GM18907 (cell line): Measurements from ENCODE around the gene ISM1.

Source experiments
- ATAC-seq: cut with Tn5 transposase; IDR thresholded peaks from one replicate; pipeline ENCODE4 v1.9.1; 2021; ENCODE audit warnings: mild to moderate bottlenecking, moderate library complexity; ENCODE audit not compliant: unreplicated experiment

ISM1 gene

DNA sequence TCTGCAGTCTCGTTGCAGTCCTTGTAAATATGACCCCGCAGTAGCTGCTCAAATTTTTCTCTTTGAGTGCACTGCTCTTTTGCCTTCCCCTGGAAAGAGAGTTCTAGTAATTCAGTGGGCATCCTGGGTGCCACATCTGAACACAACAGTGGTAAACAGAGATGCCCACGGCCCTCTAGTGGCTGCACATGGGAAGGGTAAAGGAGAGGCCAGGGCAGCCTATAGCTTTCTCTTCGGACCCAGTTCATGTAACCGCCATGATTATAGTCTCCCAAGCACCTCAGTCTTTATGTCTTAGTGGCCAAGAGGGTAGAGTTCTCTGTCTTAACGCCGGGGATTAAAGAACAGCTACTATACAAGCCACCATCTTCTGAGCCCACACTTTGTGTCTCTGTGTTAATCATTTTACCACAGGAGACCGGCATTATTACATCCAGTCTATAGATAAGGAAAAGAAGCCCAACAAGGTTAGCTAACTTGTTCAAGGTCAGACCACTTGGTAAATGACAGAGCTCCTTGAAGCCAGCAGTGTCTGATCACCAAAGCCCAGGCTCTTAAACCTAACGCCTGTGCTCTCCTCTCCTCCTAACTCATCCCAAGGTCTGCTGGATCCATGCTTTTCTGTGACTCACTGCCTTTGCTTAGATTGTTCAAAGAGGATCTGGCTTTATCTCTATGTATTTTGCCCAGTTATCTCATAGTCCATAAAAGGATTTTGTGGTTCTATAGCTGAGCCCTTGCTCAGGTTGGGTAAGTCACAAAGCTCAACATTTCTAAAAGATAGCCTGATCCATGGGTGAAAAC, 81.8 kb downstream of the ISM1 start:
- ATAC-seq = peak; percentile 89

DNA sequence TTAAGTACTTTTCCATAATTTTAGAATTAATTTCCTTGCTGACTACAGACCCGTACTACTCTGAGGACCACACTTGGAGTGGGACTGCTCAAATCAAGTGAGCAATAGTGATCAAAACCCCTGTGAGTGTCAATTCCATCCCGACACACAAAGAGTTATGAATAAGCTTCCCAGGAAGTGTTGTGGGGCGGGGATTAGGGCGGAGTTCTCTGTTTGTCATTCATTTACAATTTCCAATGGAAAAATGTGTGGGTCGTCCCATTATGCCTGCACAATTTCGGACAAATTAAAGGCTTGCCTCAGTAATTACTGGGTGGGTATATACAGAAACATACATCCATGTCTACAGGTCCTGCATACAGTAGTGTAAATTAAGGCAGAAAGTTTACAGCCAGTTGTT, 84.2 kb downstream of the ISM1 start:
- ATAC-seq = no peak

DNA sequence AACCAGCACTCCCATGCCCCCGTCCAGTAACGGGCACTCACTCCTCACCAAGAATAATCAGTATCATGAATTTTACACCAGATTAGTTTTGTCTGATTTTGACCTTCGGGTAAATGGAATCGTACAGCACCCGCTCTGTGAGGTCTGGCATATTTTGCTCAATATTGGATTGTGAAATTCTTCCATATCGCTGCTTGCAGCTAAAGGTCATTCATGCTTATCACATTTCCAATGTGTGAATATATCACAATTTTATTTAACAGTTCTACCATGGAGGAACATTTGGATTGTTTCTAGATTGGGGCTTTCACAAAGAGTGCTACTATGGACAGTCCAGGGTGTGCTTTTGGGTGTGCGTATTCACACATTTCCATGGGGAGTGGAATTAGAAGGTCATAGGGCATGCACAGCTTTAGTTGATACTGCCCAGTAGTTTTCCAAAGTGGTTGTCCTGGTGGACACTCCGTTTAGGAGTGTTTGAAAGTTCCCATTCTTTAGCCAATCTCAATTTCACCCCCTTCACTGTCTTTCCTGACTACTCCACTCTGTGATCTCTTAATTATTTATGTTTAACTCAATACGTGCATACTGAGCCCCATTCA, 86.6 kb downstream of the ISM1 start:
- ATAC-seq = no peak

DNA sequence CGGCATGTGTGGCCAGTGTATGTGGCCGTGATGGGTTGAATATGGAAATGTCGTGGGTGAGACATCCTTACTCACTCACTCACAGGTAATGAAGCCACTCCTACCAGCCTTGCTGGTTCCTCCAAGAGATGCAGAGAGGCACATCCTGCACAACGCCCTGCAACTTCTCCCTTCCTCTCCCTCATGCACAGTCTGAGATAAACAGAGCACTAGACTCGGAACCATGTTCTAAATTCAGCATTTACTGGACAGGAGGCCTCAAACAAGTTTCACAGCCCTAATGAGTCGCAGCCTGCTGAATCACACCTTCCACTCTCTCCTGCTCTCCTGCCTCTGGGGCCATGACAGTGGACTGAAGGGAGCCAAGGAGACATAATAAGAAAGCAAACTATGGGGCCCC, 91.2 kb downstream of the ISM1 start:
- ATAC-seq = no peak

DNA sequence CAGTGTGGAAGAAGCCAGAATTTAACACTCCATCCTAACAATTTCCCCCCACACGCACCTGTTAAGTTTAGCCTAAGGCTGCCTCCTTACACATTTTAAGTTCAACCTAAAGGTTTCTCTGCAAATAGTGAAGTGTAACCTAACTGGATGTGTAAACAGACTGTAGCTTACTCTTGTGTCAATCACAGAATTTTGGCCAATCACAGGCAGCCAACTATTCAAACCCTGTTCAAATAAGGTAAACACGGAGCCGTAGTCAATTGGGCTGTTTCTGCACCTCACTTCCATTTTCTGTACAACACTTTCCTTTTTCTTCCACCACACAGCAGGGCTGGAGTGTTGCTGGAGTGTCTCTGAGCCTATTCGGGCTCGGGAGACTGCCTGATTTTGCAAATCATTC, 92.1 kb downstream of the ISM1 start:
- ATAC-seq = no peak

DNA sequence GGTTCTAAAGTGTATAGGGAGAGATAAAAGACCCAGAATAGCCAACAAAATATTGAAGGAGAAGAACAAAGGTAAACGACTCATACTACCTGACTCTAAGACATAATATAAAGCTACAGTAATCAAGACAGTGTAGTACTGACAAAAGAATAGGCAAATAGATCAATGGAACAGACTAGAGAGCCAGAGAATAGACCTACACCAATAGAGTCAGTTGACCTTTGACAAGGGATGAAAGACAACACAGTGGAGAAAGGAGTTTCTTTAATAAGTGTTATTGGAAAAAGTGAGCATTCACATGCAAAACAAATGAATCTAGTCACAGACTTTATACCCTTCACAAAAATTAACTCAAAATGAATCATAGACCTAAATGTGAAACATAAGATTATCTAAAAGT, 96.4 kb downstream of the ISM1 start:
- ATAC-seq = no peak

DNA sequence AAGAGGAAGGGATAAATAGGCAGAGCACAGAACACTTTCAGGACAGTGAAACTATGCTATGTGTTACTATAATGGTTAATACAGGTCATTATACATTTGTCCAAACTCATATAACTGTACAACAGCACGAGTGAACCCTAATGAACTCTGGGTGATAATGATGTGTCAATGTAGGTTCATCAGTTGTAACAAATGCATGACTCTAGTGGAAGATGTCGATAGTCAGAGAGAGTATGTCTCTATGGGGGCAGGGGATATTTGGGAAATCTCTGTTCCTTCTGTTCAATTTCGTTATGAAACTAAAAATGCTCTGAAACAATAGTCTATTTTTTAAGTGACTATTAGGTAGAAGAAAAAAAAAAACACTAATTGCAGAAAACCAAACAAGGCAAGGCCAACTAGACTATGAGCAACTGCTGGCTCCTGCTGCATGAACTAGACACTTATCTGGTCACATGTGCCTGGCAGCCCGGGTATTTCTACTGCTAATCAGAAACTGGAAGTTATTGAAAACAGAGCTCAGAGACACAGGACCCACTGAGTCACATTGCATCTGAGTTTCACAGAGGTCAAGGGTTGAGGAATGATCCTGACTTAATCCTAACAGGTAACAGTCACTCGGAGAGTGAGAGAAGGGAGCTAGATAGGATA, 97.9 kb downstream of the ISM1 start:
- no peak for ATAC-seq

DNA sequence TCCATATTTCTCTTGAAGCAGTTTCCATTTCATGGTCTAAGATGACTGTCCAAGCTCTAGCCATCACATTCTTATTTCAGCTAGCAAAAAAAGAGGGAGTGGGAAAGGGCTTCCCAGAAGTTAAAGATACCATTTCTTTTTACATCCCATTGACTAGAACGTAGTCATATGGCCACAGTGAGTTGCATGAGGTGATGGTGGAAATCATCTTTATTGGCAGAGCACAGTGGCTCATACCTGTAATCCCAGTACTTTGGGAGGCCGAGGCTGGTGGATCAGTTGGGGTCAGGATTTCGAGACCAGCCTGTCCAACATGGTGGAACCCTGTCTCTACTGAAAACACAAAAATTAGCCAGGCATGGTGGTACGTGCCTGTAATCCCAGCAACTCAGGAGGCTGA, 99.6 kb downstream of the ISM1 start:
- ATAC-seq = no peak

DNA sequence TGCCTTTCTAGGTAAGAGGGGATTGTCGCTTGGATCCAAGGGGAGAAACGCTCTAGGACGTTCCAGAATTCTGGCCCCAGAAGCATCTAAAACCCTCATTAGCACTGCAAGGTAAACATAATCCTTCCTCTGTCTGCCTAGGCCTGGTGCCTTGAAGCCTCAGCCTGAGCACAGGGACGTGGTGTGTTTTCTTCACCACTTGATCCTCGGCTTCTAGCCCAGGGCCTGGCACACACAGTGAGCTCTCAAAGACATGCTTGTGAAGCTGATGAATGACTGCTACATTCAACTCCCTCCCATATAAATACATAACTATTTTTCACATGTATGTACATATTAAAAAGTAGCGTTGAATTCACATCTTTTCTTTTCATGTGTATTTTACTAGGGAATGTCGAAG, 100.3 kb downstream of the ISM1 start:
- no peak for ATAC-seq

DNA sequence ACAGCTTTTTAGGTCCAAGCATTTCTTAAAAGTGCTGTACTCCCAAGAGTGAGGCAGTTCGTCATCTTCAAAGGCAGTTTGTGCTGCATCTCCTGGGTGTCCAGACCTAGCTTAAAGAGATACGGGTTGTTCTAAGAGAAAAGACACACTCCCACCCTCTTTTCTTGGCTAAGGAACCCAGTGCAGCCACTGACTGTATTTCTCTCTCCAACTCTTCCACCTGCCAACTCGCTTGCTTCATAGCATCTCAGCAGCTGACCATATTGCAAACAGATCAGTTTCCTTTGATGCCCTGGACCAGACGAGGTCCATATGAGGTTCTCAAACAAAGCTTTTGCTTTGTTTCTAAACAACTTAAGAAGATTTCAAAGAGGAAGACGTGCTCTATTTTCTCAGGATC, 101.1 kb downstream of the ISM1 start:
- ATAC-seq = no peak

DNA sequence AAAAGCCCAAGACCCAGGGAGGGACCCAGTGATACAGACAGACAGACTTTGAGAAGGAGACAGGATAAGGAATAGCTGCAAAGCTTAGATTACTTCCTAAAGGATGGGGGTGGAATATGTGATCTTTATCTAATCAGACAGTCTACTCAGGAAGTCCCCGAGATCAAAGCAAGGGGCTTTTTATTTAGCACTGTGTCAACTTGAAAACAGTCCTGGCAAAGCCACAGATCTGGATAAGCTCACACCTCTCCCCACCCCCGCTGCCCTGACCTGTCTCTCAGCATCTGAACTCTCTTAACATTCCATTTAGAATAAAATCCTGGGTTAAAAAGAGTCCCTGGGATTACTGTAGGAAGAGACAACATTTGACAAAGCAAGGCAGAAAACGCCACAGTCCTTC, 101.5 kb downstream of the ISM1 start:
- ATAC-seq = peak; percentile 41

DNA sequence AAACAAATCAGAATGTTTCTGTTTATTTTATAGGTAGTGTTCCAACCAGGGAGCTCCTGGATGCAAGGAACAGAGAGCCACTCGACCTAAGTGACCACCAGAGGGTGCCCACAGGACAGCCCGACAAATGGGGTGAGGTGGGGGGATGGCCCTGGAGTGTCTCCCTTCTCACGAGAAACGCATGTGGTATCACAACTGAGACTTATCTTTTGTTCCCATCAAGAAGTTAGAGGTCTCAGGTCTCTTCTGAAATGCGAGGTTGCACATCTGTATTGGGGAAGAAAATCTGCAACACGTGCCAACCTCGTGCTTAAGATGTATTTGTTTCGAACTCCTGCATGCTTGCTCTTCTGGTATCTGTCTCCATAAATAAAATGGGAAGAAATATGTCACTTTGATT, 104.0 kb downstream of the ISM1 start:
- ATAC-seq = peak; percentile 53

DNA sequence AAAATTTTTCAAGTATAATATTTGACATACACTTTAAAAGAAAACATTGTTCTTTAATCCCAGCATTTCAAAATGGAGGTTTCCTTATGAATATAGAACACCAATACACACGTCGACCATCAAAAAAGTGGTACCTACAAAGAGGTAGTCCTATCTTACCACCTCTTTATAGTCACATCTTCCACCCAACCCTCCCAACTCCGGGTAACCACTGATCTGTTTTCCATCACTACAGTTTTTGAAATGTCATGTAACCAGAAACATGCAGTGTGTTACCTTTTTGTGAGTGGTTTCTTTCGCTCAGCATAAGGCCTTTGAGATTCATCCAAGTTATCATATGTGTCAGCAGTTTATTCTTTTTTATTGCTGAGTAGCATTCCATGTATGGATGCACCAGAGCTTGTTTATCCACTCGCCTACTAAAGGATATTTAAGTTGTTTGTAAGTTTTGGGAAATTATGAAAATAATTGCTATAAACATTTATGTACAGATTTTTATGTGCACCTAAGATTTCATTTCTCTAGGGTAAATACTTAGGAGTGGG, 104.8 kb downstream of the ISM1 start:
- ATAC-seq = no peak

DNA sequence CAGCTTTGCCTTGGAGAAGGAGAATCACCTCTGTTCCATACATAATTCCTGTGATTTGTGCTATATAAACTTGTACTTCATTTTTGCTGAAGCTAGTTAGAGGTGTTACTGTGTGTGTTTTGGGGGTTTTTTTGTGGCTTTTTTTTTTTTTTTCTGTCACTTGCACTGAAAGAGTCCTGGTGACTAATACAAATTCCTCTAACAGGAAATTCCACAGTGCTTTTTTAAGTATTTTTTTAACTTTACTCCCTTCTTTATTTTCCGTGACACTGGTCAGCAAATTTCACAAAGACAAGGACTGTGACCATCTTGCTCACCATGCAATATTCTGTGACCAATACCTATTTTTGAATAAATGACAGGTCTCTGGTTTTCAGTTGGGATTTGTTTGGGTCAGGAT, 110.5 kb downstream of the ISM1 start:
- no peak for ATAC-seq

DNA sequence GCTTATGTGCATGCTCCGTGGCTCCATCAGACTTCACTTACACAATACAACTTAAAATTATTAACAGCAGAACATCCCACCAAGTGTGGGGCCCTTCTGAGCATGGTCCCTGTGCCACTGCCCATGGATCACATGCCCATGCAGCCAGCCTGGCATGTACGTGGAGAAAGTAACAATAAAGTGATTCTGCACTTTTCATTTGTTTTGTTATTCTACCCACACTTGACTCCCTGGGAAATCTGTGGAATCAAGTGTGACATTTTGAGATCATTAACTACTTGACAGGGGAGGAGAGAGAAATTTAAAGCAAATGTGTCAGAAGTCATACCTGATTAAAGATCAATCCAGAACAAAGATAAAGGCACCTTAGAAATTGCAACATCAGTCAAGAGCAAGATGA, 112.0 kb downstream of the ISM1 start:
- ATAC-seq = no peak

DNA sequence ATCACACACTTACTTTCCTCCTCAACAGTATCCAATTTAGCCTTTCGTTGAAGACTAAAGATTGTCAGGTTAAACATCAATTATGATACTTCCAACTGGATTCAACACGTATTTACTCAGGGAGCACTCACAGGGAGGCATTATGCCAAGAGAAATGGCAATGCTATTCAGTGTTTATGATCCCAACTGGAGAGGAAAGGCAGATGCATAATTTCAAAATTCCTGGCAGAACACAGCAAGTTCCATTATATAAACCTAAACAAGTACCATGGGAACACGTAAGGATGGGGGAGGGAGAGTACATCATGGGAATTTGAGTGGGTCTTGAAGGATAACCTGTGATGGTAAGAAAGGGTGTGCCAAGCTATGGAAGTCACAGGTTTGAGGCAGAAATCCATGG, 112.7 kb downstream of the ISM1 start:
- ATAC-seq = no peak

DNA sequence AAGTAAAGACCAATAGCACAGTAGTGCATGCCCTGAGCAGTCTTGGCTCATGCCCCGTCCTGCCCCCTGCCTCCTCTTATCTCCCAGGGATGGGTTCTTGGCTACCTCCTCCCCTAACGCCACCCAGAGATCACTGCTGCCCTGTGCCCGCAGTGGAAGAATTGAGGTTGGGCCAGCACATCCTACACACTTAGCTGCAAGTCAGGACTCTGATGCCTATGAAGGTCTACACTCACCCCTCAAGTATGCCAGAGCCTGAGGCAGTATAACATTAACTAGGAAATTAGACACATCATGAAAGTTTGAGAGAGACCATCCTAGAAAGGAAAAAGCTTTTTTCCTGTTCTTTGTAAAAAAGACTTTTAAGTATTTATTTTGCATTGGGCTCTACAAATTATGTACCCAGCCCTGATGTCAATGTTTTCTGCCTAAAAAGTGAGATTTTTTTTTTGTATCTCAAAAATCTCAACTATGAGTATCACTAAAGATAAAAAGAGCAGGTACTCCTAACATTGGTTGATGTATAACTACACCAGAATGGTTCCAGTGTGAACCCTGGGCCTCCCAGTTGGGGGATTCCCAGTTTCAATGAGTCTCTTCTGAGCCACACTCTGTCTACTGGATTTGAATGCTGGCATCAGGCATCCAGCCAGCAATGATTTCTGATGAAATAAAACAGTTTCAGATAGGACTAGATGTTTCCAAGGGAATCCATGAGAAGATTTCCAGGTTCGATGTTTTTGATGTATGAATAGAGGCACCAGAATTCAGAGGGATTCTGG, 115.4 kb downstream of the ISM1 start:
- peak; percentile 92 for ATAC-seq

DNA sequence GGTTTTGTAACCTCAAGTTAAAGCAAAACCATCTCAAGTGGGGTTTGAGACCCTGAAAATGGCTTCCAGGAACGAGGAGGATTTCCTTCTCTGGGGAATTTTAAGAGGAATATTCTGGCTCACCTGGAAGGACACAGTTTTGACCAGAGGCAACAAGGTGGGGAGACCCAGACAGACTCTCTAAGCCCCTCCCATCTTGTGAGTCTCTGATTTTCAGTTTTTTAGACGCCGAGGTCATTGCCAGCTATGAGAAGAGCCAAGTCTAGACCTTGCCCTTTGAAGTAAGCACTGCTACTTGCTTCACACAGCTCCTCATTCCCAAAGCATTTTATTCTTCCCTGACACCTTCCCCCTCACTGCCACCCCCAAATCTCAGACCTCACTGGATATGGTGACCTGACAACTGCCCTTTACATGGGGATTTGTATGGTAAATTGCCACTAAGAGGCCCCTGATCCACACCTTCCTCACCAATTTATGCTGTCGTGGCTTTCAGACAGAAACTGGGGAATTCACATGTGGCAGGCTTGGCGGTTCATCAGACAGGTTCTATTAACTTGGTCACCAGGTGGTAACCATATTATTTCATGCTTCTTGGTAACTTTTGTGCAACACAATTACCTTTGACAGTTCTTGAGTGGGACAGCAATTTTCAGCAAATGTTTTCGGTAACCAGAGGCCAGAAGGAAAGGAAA, 116.2 kb downstream of the ISM1 start:
- ATAC-seq = no peak

DNA sequence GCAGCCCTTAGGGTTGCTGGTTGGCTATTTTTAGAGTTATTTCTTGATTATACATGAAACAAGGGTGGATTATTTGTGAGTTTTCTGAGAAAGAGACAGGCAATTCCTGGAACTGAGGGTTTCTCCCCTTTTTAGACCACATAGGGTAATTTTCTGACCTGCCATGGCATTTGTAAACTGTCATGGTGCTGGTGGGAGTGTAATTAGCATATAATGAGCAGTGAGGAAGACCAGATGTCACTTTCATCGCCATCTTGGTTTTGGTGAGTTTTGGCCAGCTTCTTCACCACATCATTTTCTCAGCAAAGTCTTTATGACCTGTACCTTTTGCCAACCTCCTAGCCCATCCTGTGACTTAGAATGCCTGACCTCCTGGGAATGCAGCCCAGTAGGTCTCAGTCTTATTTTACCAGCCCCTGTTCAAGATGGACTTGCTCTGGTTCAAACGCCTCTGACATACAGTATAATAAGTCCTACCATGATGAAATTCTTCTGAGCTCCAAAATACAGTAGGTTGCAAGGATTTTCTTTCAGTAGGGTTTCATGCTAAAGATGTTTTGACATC, 117.1 kb downstream of the ISM1 start:
- ATAC-seq = no peak

DNA sequence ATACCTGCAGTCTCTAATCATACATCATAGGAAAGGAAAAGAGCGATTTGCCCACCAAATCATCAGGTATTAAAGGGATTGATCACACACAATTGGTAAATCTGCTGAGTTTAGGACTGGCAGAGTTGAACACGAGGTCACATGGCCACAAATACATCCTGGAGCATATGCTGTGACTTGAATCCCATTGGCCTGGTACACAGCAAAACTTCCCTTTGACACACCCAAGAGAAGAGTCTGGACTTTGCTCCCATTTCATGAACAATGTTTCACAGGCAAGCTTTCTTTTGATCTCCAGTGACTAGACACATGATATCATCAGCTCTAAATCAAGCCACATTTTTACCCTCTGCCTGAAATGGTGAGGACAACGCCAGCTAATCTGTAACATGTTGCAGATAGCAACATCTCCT, 117.9 kb downstream of the ISM1 start:
- no peak for ATAC-seq
